Naive thymus-derived CD8-positive, alpha-beta T cell (primary cell): ENCODE measurements around the gene TMED7. TPM values are rescaled to one million over a fixed set of nuclear protein-coding genes. Genes with fewer than 3 reads are reported as not detected.

Experiments used
- ATAC-seq, 2 donors: fragments of 150-1000 bp; cut with Tn5 transposase in 1 of 2; sonication (Bioruptor Pico), chemical (Tn5 transposase) in 1 of 2; 1 replicate in 1 of 2; 2 replicates in 1 of 2; pipeline ENCODE4 v1.10.0; 2021; ENCODE audit warnings: mild to moderate bottlenecking in 2 of 2, moderate library complexity in 2 of 2
- POLR2A ChIA-PET: fragments of 350-600 bp; sonication (Branson Sonifier 250); formaldehyde crosslinking; loops from one replicate; lab custom pipeline; 2021; ENCODE audit warnings: antibody characterized with exemption; lab: Charles Lee
- DNase-seq, 10 donors: peaks; one replicate each; pipeline versions ENCODE4 v3.0.0 to v3.0.0-alpha.2; 2020 to 2022
- H3K27ac Mint-ChIP-seq, 10 donors: one replicate each; pipeline ENCODE4 v1.8.0; 2020 to 2022; ENCODE audit warnings: mild to moderate bottlenecking in 10 of 10, mixed read lengths in 10 of 10, moderate library complexity in 4 of 10, inconsistent platforms in 1 of 10
- H3K27me3 Mint-ChIP-seq, 5 donors: one replicate each; pipeline ENCODE4 v1.8.0; 2021 to 2022; ENCODE audit warnings: mixed read lengths in 5 of 5
- H3K36me3 Mint-ChIP-seq, 3 donors: one replicate each; pipeline ENCODE4 v1.8.0; 2020 to 2022; ENCODE audit warnings: mixed read lengths in 3 of 3, mild to moderate bottlenecking in 2 of 3, inconsistent platforms in 1 of 3
- H3K4me1 Mint-ChIP-seq, 4 donors: one replicate each; pipeline ENCODE4 v1.8.0; 2021 to 2022; ENCODE audit warnings: mixed read lengths in 4 of 4
- H3K4me3 Mint-ChIP-seq, 10 donors: one replicate each; pipeline ENCODE4 v1.8.0; 2020 to 2022; ENCODE audit warnings: mild to moderate bottlenecking in 10 of 10, mixed read lengths in 10 of 10, moderate library complexity in 6 of 10, inconsistent platforms in 1 of 10
- H3K9me3 Mint-ChIP-seq, 9 donors: one replicate each; pipeline ENCODE4 v1.8.0; 2020 to 2022; ENCODE audit warnings: mixed read lengths in 9 of 9, mild to moderate bottlenecking in 3 of 9, inconsistent platforms in 1 of 9, moderate library complexity in 1 of 9
- polyA plus RNA-seq, 3 donors: library from polyadenylated mRNA; unstranded; fragments of 300-500 nt; fragmentation: Illumina TruSeq; gene quantifications; one replicate each; pipeline ENCODE4 v1.2.3, GENCODE V29; 2021
- total RNA-seq, 8 experiments: library from RNA in 2 of 8; stranded (reverse) in 2 of 8; gene quantifications; one replicate each; pipeline ENCODE4 v1.2.3 and lab custom pipeline; 2021 to 2026

The TMED7 gene
- total and polyA plus RNA-seq, 5 experiments from 2014 or later, result 30.3 to 48.9 (median 41.0) TPM

DNA sequence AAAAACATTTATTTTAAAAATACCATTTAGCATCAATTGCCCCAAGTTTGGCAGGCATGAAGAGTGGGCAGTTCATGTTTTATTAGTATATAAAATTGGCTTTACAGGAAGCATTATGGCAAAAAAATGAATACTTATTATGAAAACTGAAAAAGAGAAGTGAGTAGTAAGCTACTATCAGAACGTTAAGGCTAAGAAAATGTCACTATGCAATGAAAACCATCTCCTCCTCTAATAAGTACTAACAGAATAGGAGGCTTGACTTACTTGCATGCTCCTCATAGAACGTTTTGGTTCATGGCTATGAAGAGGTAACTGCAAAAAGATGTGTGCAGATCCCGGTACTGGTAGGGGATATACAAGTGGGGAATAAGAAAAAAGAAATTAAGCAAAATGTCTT lies 47.2 kb downstream of the TMED7 start:
- Mint-ChIP-seq H3K36me3 (peaks cover 0 to 5% (median 2%) of the 10 kb centered on the region in 3 donors), H3K4me1 (peaks cover 0 to 5% (median 0%) of the 10 kb centered on the region in 4 donors), H3K27me3 (peaks cover 0 to 2% (median 0%) of the 10 kb centered on the region in 5 donors), H3K9me3 (peaks cover 0 to 4% (median 0%) of the 10 kb centered on the region in 9 donors), H3K4me3 (no peak overlapping the region), H3K27ac (no peak overlapping the region)
- ATAC-seq (no peak), DNase-seq (no peak)
- POLR2A ChIA-PET, result no interaction called here

DNA sequence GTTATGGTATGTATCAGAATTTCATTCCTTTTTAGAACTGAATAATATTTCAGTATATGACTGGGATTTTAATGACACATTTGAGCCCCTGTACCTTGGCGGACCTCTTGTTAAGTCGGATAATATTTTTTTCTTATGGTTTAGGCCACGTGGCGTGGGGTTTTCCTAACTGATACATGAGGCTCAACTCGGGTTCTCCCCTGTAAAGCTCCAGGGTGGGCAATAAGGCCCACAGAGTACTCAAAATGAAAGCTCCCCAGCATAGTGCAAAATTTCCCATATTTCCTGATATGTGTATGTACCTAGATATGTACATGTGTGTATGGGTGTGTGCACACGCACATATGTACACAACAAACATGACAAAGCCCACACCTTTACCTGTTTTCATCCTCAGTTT lies 48.1 kb downstream of the TMED7 start:
- Mint-ChIP-seq H3K27me3 (peaks cover 0 to 3% (median 0%) of the 10 kb centered on the region in 5 donors), H3K27ac (no peak overlapping the region), H3K36me3 (peaks cover 0 to 5% (median 2%) of the 10 kb centered on the region in 3 donors), H3K9me3 (peaks cover 0 to 4% (median 0%) of the 10 kb centered on the region in 9 donors), H3K4me1 (peaks cover 0 to 5% (median 0%) of the 10 kb centered on the region in 4 donors), H3K4me3 (no peak overlapping the region)
- ATAC-seq (no peak), DNase-seq (no peak)
- POLR2A ChIA-PET, result no interaction called here

DNA sequence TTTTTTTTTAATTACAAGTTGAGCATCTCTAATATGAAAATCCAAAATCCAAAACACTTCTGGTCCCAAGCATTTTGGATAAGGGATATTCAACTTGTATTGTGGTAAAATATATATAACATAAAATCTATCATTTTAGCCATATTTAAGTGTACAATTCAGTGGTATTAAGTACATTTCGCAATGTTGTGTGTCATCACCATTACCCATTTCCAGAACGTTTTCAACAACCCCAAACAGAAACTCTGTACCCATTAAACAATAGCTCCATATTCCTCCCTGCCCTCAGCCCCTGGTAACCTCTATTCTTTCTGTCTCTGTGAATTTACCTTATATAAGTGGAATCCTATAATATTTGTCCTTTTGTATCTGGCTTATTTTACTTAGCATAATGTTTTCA lies 48.5 kb downstream of the TMED7 start:
- no peak for ATAC-seq

DNA sequence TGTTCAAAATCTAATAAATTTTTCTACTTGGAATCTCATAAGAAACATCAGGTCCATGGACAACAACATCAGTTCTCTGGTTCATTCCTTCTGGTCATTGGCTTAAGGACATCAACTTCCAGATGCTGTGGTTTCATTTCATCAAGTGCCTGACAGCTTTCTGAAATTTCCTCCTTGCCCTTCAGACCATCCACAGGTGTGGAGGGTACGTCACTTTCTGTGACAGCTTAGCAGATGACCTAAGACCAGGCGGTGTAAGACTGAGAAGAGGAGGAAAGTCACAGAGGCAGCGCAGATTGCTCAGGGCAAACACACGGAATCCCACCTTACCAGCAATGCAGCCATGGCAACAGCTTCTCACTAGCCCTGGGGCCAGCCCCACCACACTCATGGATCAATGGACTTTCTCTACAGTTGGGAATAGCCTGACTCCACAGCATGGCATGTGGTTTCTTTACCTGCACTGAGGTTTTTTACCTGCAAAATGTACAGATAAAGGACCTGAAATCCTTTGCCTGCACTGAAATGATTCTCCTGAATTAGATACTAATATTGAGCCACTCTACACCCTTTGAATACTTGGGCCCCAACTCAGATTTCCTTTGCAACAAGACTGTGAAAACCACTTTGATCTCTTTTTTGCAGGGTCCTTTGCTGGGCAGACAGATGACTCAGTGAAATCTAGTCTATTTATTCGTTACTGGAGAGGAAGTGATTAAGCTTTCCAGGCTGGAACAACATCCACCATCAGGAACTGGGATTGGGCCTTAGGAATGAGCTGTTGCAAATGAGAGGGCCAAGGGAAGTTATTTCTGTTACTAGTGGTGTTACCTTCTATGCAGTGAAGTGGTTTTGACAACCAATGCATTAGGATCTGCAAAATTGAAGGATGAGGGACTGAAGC lies 50.4 kb downstream of the TMED7 start:
- Mint-ChIP-seq H3K27ac (no peak overlapping the region), H3K9me3 (peaks cover 0 to 4% (median 0%) of the 10 kb centered on the region in 9 donors), H3K4me3 (no peak overlapping the region), H3K36me3 (peaks cover 0 to 5% (median 2%) of the 10 kb centered on the region in 3 donors), H3K4me1 (peaks cover 0 to 5% (median 0%) of the 10 kb centered on the region in 4 donors), H3K27me3 (peaks cover 0 to 5% (median 2%) of the 10 kb centered on the region in 5 donors)
- POLR2A ChIA-PET, result no interaction called here
- ATAC-seq, result no peak
- DNase-seq, result no peak

More for the DNA sequence above, 48.5 kb downstream of the TMED7 start:
- POLR2A ChIA-PET, result no interaction called here
- H3K36me3 Mint-ChIP-seq, result peaks cover 0 to 5% (median 2%) of the 10 kb centered on the region in 3 donors
- H3K9me3 Mint-ChIP-seq, result peaks cover 0 to 4% (median 0%) of the 10 kb centered on the region in 9 donors
- H3K27ac Mint-ChIP-seq, result no peak overlapping the region
- peaks cover 0 to 5% (median 2%) of the 10 kb centered on the region in 5 donors for H3K27me3 Mint-ChIP-seq
- peaks cover 0 to 5% (median 0%) of the 10 kb centered on the region in 4 donors for H3K4me1 Mint-ChIP-seq
- no peak overlapping the region for H3K4me3 Mint-ChIP-seq
- DNase-seq, result no peak

DNA sequence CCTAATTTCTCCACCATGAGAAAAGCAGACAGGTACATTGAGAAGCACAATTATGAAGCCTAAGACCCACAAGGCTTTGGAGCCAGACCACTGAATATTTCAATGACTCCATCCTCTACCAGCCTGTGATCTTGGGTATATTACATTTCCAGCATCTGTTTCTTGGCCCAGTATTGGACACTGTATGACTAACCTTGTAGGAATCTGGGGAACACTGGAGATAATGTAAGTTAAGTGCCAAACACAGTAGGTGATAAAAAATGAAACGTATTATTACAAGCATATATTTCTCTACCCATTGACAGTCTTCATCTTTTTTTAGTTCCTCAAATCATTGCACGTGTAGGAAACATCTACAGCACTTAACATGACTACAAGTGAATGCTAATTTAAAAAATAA lies 52.7 kb downstream of the TMED7 start:
- DNase-seq (no peak), ATAC-seq (no peak)
- peaks cover 0 to 5% (median 2%) of the 10 kb centered on the region in 5 donors for H3K27me3 Mint-ChIP-seq
- no peaks in the 10 kb centered on the region for H3K4me1 Mint-ChIP-seq
- H3K9me3 Mint-ChIP-seq, result peaks cover 0 to 4% (median 0%) of the 10 kb centered on the region in 9 donors
- H3K4me3 Mint-ChIP-seq, result no peak overlapping the region
- H3K27ac Mint-ChIP-seq, result no peak overlapping the region
- H3K36me3 Mint-ChIP-seq, result peaks cover 0 to 5% (median 2%) of the 10 kb centered on the region in 3 donors
- POLR2A ChIA-PET, result no interaction called here

DNA sequence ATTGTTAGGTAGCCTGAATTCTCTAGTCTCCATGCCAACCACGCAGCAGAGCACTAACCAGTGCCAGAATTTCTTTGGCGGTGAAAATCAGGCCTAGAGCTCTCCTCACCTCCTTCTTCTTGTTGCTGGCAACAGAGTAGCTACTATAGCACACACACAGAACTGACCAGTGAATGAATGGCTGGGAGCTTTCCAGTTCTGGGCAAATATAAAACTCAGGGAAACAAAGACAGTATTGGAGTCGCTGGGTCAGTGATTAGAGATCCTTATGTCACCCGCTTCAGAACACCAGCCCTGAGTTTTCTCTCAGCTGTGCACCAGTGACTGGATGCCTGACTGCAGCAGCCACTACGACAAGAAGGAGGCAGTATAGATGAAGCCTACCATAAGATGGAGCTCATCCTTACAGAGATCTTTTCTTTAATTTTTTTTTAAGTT lies 54.4 kb downstream of the TMED7 start:
- ATAC-seq, result no peak
- POLR2A ChIA-PET, result no interaction called here
- Mint-ChIP-seq H3K27ac (no peak overlapping the region), H3K36me3 (no peaks in the 10 kb centered on the region), H3K4me1 (no peaks in the 10 kb centered on the region), H3K9me3 (no peaks in the 10 kb centered on the region), H3K27me3 (peaks cover 0 to 5% (median 2%) of the 10 kb centered on the region in 5 donors), H3K4me3 (no peak overlapping the region)
- DNase-seq, result no peak

DNA sequence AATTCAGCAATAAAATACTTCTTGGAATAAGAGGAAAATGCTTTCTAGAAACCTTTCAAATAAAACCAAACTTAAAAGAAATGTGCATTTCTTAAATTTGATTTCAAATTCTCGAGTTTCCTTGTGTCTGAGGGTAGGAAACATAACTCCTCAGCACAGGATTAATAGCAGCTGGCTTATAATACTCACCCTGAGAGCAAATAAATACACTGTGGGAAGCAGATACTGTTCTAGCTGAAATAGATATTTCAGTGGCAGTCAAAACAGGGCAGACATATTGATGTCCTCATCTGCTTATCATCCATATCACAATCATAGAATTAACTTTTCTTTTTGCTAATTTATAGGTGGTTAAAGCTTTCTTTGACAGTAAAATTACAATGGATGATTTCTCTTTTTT lies 57.2 kb downstream of the TMED7 start:
- ATAC-seq (no peak), DNase-seq (no peak)
- POLR2A ChIA-PET, result no interaction called here
- Mint-ChIP-seq H3K27me3 (peaks cover 0 to 9% (median 4%) of the 10 kb centered on the region in 5 donors), H3K27ac (no peak overlapping the region), H3K36me3 (peaks cover 0 to 5% (median 0%) of the 10 kb centered on the region in 3 donors), H3K9me3 (peaks cover 0 to 4% (median 0%) of the 10 kb centered on the region in 9 donors), H3K4me3 (no peak overlapping the region), H3K4me1 (no peaks in the 10 kb centered on the region)

DNA sequence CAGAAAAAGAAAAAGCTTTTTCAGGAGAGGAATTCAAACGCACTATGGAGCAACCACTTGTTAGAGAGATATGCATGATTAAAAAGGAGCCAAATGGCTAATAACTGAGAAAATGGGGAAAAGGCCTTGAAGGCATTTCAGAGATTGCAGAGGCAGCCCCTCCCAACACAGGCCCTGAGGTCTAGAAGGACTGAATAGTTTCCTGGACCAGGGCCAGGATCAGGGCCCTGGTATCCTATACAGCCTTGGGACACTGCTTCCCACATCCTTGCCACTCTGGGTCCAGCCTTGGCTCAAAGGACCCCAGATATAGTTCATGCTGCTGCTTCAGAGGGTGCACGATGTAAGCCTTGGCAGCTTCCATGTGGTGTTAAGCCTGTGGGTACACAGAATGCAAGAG lies 60.6 kb downstream of the TMED7 start:
- DNase-seq (no peak), ATAC-seq (no peak)
- peaks cover 0 to 5% (median 0%) of the 10 kb centered on the region in 3 donors for H3K36me3 Mint-ChIP-seq
- peaks cover 0 to 4% (median 0%) of the 10 kb centered on the region in 9 donors for H3K9me3 Mint-ChIP-seq
- H3K4me1 Mint-ChIP-seq, result no peaks in the 10 kb centered on the region
- H3K27me3 Mint-ChIP-seq, result peaks cover 3 to 21% (median 10%) of the 10 kb centered on the region in 5 donors
- H3K4me3 Mint-ChIP-seq, result no peak overlapping the region
- POLR2A ChIA-PET, result no interaction called here
- H3K27ac Mint-ChIP-seq, result no peak overlapping the region

Other genes starting within 250 kb of the TMED7 start
- 10 to 100 TPM; 15.3 to 16.4 TPM for gene FEM1C, start 81.3 kb downstream of the TMED7 start, total RNA-seq
- 1 to 10 TPM; 1.8 to 2.9 (median 1.9) TPM for gene FEM1C, start 81.3 kb downstream of the TMED7 start, polyA plus RNA-seq
- 1 to 10 TPM in 1 of 2 experiments, not detected in 1; 1.5 TPM for gene TICAM2, start 23.6 kb downstream of the TMED7 start, total RNA-seq
- gene TICAM2, start 23.6 kb downstream of the TMED7 start, polyA plus RNA-seq, result not detected
- gene CDO1, start 190.6 kb upstream of the TMED7 start, total RNA-seq, result not detected
- not detected for gene CDO1, start 190.6 kb upstream of the TMED7 start, polyA plus RNA-seq
- 10 to 100 TPM; 71.6 to 80.0 TPM for gene ATG12, start 215.5 kb upstream of the TMED7 start, total RNA-seq
- gene ATG12, start 215.5 kb upstream of the TMED7 start, polyA plus RNA-seq, result 100 to 1,000 TPM in 2 of 3 donors, 10 to 100 TPM in 1; 90.6 to 126 (median 123) TPM
- gene AP3S1, start 215.9 kb upstream of the TMED7 start, total RNA-seq, result 10 to 100 TPM; 37.8 to 43.1 TPM
- gene AP3S1, start 215.9 kb upstream of the TMED7 start, polyA plus RNA-seq, result 10 to 100 TPM; 52.1 to 63.4 (median 55.7) TPM